ENCODE results near the gene RPTOR.
A peak's percentile ranks its signal among the peaks of the same experiment; 100 is the strongest.

RPTOR gene

GRCh38 chr17:80979547-80980378 lies 435.1 kb downstream of the RPTOR start:
- Histone ChIP-seq H3K9ac (ENCODE audit: low read length) (no peak overlapping the region), H3K4me1 (ENCODE audit: control insufficient read depth, insufficient read depth, low read length) (peaks cover 3% of the 10 kb centered on the region), H3K27me3 (ENCODE audit: control insufficient read depth, insufficient read depth, low read length) (peaks cover 2% of the 10 kb centered on the region), H3K4me3 (ENCODE audit: low read length) (no peak overlapping the region), H3K36me3 (ENCODE audit: control insufficient read depth, insufficient read depth, low read length) (no peaks in the 10 kb centered on the region), H3K27ac (ENCODE audit: low read depth, low read length) (no peak overlapping the region)

GRCh38 chr17:80980397-80981061 lies 435.9 kb downstream of the RPTOR start:
- no peak overlapping the region for H3K4me3 ChIP-seq (ENCODE audit: low read length)
- no peak overlapping the region for H3K27ac ChIP-seq (ENCODE audit: low read depth, low read length)
- H3K9ac ChIP-seq (ENCODE audit: low read length): no peak overlapping the region
- H3K4me1 ChIP-seq (ENCODE audit: control insufficient read depth, insufficient read depth, low read length): peaks cover 3% of the 10 kb centered on the region
- no peaks in the 10 kb centered on the region for H3K36me3 ChIP-seq (ENCODE audit: control insufficient read depth, insufficient read depth, low read length)
- peaks cover 2% of the 10 kb centered on the region for H3K27me3 ChIP-seq (ENCODE audit: control insufficient read depth, insufficient read depth, low read length)

- Histone ChIP-seq H3K36me3 (ENCODE audit: control insufficient read depth, insufficient read depth, low read length) (no peaks in the 10 kb centered on the region), H3K27ac (ENCODE audit: low read depth, low read length) (no peak overlapping the region), H3K27me3 (ENCODE audit: control insufficient read depth, insufficient read depth, low read length) (peaks cover 2% of the 10 kb centered on the region), H3K4me1 (ENCODE audit: control insufficient read depth, insufficient read depth, low read length) (peaks cover 3% of the 10 kb centered on the region), H3K4me3 (ENCODE audit: low read length) (peak overlapping the region; percentile 19), H3K9ac (ENCODE audit: low read length) (no peak overlapping the region)
These were observed 436.6 kb downstream of the RPTOR start for GRCh38 chr17:80981062-80981902.

DNA sequence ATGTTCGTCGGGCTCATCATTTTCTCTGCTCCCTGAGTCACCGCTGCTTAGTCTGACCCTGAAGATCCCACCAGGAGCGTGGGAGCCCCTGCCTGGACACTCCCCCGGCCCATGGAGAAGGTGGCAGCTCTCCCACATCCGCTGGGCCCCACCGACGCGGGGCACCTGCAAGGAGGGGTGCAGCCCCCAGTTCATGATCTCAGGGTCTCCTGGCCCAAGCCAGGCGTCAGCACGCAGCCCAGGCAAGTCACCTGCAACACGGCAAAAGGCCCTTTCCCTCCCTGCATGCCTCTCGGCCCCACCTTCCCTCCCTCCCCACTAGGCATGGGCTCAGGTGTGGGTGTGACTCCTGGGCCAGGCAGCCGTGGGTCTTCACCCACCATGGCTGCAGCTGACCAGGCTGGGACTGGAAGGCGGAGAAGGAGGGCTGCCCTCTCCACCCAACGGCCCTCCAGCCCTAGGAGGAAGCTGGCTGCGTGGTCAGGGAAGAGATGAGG lies 437.3 kb downstream of the RPTOR start:
- no peak overlapping the region for H3K27ac ChIP-seq (ENCODE audit: low read depth, low read length)
- no peaks in the 10 kb centered on the region for H3K36me3 ChIP-seq (ENCODE audit: control insufficient read depth, insufficient read depth, low read length)
- H3K4me1 ChIP-seq (ENCODE audit: control insufficient read depth, insufficient read depth, low read length): peaks cover 3% of the 10 kb centered on the region
- no peak overlapping the region for H3K4me3 ChIP-seq (ENCODE audit: low read length)
- H3K27me3 ChIP-seq (ENCODE audit: control insufficient read depth, insufficient read depth, low read length): peaks cover 2% of the 10 kb centered on the region
- H3K9ac ChIP-seq (ENCODE audit: low read length): no peak overlapping the region

- H3K27ac ChIP-seq (ENCODE audit: low read depth, low read length): no peak overlapping the region
- peaks cover 2% of the 10 kb centered on the region for H3K27me3 ChIP-seq (ENCODE audit: control insufficient read depth, insufficient read depth, low read length)
- no peak overlapping the region for H3K4me3 ChIP-seq (ENCODE audit: low read length)
- H3K4me1 ChIP-seq (ENCODE audit: control insufficient read depth, insufficient read depth, low read length): peaks cover 3% of the 10 kb centered on the region
- H3K36me3 ChIP-seq (ENCODE audit: control insufficient read depth, insufficient read depth, low read length): no peaks in the 10 kb centered on the region
- no peak overlapping the region for H3K9ac ChIP-seq (ENCODE audit: low read length)
These were observed 437.9 kb downstream of the RPTOR start for GRCh38 chr17:80982426-80982974.

GRCh38 chr17:80983545-80983944 lies 438.9 kb downstream of the RPTOR start:
- peaks cover 3% of the 10 kb centered on the region for H3K4me1 ChIP-seq (ENCODE audit: control insufficient read depth, insufficient read depth, low read length)

DNA sequence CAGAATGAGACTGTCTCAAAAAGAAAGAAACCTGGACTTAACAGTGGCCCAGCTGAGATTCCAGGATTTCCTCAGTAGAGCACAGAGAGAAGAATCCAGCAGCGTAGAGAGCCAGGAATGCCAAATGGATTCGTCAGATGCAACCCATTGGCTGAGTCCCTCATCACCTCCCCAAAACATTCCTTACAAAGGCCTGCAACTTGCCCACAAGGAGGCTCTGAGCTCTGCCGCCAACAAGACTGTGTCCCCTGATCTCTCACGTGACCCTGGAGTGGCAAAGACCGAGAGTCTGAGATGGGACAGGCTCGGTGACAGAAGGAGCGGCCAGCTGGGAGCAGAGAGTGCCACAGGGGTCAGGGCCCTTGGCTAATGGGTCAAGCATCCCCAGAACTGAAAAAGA lies 440.1 kb downstream of the RPTOR start:
- no peaks in the 10 kb centered on the region for H3K36me3 ChIP-seq (ENCODE audit: control insufficient read depth, insufficient read depth, low read length)
- peaks cover 2% of the 10 kb centered on the region for H3K27me3 ChIP-seq (ENCODE audit: control insufficient read depth, insufficient read depth, low read length)
- peak overlapping the region; percentile 63 for H3K27ac ChIP-seq (ENCODE audit: low read depth, low read length)
- H3K4me1 ChIP-seq (ENCODE audit: control insufficient read depth, insufficient read depth, low read length): peaks cover 3% of the 10 kb centered on the region
- H3K4me3 ChIP-seq (ENCODE audit: low read length): no peak overlapping the region
- no peak overlapping the region for H3K9ac ChIP-seq (ENCODE audit: low read length)

More at GRCh38 chr17:80983545-80983944, 438.9 kb downstream of the RPTOR start:
- Histone ChIP-seq H3K27me3 (ENCODE audit: control insufficient read depth, insufficient read depth, low read length) (peaks cover 2% of the 10 kb centered on the region), H3K4me3 (ENCODE audit: low read length) (no peak overlapping the region), H3K9ac (ENCODE audit: low read length) (no peak overlapping the region), H3K27ac (ENCODE audit: low read depth, low read length) (no peak overlapping the region), H3K36me3 (ENCODE audit: control insufficient read depth, insufficient read depth, low read length) (no peaks in the 10 kb centered on the region)

DNA sequence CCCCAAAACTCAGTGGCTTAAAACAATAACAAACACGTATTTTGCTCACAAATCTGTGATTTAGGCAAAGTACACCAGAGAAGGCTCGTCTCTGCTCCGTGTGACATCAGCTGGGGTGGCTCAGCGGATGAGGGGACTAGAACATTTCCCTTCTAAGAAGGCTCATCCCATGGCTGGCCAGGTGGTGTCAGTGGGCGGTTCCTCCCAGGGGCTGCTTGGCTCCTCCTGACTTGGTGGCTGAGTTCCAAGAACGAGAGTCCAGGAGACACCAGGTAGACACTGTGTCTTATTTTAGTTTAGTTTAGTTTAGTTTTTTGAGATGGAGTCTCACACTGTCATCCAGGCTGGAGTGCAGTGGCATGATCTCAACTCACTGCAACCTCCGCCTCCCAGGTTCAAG lies 441.4 kb downstream of the RPTOR start:
- H3K27ac ChIP-seq (ENCODE audit: low read depth, low read length): no peak overlapping the region
- H3K4me1 ChIP-seq (ENCODE audit: control insufficient read depth, insufficient read depth, low read length): peaks cover 3% of the 10 kb centered on the region
- no peak overlapping the region for H3K4me3 ChIP-seq (ENCODE audit: low read length)
- no peaks in the 10 kb centered on the region for H3K27me3 ChIP-seq (ENCODE audit: control insufficient read depth, insufficient read depth, low read length)
- no peaks in the 10 kb centered on the region for H3K36me3 ChIP-seq (ENCODE audit: control insufficient read depth, insufficient read depth, low read length)
- no peak overlapping the region for H3K9ac ChIP-seq (ENCODE audit: low read length)

GRCh38 chr17:80986816-80987475 lies 442.3 kb downstream of the RPTOR start:
- no peak overlapping the region for H3K4me3 ChIP-seq (ENCODE audit: low read length)
- no peak overlapping the region for H3K9ac ChIP-seq (ENCODE audit: low read length)
- H3K4me1 ChIP-seq (ENCODE audit: control insufficient read depth, insufficient read depth, low read length): peaks cover 6% of the 10 kb centered on the region
- no peaks in the 10 kb centered on the region for H3K27me3 ChIP-seq (ENCODE audit: control insufficient read depth, insufficient read depth, low read length)
- H3K27ac ChIP-seq (ENCODE audit: low read depth, low read length): no peak overlapping the region
- no peaks in the 10 kb centered on the region for H3K36me3 ChIP-seq (ENCODE audit: control insufficient read depth, insufficient read depth, low read length)

GRCh38 chr17:80987941-80988461 lies 443.4 kb downstream of the RPTOR start:
- Histone ChIP-seq H3K27me3 (ENCODE audit: control insufficient read depth, insufficient read depth, low read length) (no peaks in the 10 kb centered on the region), H3K36me3 (ENCODE audit: control insufficient read depth, insufficient read depth, low read length) (no peaks in the 10 kb centered on the region), H3K27ac (ENCODE audit: low read depth, low read length) (no peak overlapping the region), H3K9ac (ENCODE audit: low read length) (no peak overlapping the region), H3K4me3 (ENCODE audit: low read length) (no peak overlapping the region), H3K4me1 (ENCODE audit: control insufficient read depth, insufficient read depth, low read length) (peaks cover 9% of the 10 kb centered on the region)

GRCh38 chr17:80989586-80989913 lies 444.9 kb downstream of the RPTOR start:
- Histone ChIP-seq H3K4me1 (ENCODE audit: control insufficient read depth, insufficient read depth, low read length) (peaks cover 6% of the 10 kb centered on the region), H3K4me3 (ENCODE audit: low read length) (peak overlapping the region; percentile 38), H3K9ac (ENCODE audit: low read length) (no peak overlapping the region), H3K27me3 (ENCODE audit: control insufficient read depth, insufficient read depth, low read length) (no peaks in the 10 kb centered on the region), H3K36me3 (ENCODE audit: control insufficient read depth, insufficient read depth, low read length) (no peaks in the 10 kb centered on the region), H3K27ac (ENCODE audit: low read depth, low read length) (no peak overlapping the region)

All from rectal smooth muscle tissue (tissue), 1 donor.